HG03442 (cell line): ENCODE results near the gene NSMCE1.
A peak's percentile ranks its signal among the peaks of the same experiment; 100 is the strongest.
"Not testable (repeated sequence)": the region's sequence is repeated elsewhere in the genome, so short reads cannot be mapped to it uniquely, and the experiment has no call there.

Source experiments
- ATAC-seq: cut with Tn5 transposase; IDR thresholded peaks from one replicate; pipeline ENCODE4 v1.9.1; 2021; ENCODE audit warnings: mild to moderate bottlenecking, moderate library complexity; ENCODE audit not compliant: unreplicated experiment

NSMCE1 gene

DNA sequence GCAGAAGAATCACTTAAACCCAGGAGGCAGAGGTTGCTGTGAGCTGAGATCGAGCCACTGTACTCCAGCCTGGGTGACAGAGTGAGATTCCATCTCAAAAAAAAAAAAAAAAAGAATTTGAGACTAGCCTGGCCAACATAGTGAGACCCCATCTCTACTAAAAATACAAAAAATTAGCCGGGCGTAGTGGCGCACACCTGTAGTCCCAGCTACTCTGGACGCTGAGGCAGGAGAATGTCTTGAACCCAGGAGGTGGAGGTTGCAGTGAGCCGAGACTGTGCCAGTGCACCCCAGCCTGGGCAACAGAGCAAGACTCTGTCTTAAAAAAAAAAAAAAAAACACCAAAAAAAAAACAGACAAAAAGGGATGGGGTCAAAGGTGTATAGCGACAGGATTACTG lies 4.1 kb upstream of the NSMCE1 start:
- ATAC-seq = not testable (repeated sequence)

DNA sequence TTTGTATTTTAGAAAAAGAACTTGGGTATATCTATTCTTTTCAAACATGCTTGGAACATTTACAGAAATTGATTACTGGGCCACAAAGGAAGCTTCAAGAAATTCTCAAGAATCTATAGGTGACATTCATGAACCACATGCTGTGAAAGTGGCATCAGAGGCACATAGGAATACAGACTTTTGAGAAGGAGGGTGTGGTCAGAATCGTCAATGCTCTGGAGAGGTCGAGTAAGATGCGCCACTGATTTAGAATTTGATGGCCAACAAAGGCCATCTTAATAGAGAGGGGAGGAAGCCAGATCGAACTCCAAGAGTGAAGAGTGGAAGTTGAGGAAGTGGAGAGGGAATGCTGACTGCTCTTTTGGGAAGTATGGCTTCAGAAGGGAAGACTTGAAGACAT lies 3.5 kb upstream of the NSMCE1 start:
- no peak for ATAC-seq

DNA sequence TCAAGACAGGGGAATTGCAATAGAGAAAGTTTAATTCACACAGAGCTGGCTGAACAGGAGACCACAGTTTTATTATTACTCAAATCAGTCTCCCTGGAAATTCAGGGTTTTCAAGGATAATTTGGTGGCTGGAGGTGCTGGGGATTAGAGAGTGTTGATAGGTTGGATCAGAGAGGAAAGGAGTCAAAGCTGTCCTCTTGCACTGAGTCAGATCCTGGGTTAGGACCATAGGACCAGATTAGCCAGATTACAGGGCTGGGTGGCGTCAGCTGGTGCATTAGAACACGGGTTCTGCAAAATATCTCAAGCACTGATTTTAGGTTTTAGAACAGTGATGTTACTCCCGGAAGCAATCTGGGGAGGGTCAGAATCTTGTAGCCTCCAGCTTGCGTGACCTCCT lies 1.8 kb upstream of the NSMCE1 start:
- no peak for ATAC-seq

DNA sequence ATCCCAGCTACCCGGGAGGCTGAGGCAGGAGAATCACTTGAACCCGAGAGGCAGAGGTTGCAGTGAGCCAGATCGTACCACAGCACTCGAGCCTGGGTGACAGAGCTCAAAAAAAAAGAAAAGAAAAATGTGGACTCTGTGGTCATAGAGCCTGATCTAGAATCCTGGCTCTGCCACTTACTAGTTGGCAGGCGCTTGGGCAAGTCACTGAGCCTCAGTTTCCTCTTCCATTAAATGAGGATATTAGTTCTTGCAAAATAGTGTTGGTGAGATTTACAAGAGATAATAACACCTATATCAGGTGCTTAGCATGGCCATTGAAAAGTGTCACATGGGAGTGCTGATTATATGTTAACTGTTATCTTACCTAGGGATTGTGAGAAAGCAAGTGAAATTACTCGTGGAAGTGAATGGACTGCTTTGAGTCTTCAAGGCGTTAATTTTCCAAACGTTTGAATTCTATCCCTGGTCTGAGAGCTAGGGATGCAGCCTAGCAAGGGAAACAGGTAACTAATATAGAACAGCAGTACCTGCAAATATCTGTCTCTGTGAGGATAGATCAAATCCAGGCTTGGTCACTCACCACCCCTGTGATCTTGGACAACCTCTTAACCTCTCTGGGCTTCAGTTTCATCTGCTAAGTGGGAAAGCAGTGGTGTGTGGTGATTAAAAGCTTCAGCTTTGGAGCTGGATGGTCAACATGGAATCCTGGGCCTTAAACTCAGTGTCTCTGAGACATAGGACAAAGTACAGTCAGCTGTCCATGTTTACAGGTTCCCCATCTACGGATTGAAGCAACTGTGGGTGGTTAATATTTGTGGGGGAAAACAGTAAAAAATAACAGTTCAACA lies 953 bp upstream of the NSMCE1 start:
- no peak for ATAC-seq

GRCh38 chr16:27267037-27267677 lies 1.4 kb downstream of the NSMCE1 start:
- ATAC-seq = no peak

GRCh38 chr16:27265982-27266381 lies 2.6 kb downstream of the NSMCE1 start:
- no peak for ATAC-seq

DNA sequence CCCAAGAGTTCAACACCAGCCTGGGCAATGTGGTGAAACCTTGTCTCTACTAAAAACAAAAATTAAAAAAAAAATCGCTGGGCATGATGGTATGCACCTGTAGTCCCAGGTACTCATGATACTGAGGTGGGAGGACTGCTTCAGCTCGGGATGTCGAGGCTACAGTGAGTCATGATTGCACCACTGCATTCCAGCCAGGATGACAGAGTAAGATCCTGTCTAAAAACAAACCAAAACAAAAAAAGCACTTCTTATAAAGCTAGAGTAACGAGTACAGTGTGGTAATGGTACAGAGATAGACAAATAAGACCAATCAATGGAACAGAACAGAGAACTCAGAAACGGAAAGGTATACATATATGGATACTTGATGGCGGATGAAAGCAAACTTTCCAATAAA lies 4.4 kb downstream of the NSMCE1 start:
- ATAC-seq = no peak

GRCh38 chr16:27262904-27263423 lies 5.6 kb downstream of the NSMCE1 start:
- not testable (repeated sequence) for ATAC-seq

GRCh38 chr16:27259710-27260109 lies 8.9 kb downstream of the NSMCE1 start:
- ATAC-seq = no peak

DNA sequence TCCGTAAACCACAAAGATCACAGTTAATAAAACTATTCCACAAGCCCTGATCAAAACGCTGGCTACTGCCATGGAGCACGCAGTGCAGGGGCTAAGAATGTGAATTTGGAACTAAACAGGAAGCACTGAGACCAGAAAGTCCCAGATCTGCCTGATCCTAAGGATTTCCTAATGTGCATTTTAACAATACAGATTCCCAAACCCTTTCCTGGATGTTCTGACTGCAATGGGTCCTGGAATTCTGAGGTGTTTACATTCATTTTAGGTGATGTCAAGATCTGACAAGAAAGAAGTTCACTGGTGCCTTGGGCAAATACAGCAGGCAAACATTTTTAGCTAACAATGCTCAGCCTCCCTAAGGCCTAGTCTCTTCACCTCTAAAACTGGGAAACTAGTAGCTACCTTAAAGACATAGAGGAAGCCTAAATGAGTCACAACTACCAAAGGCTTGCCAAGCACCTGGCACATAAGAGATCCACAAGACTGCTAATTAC lies 10.3 kb downstream of the NSMCE1 start:
- ATAC-seq = no peak

- ATAC-seq = no peak
These were observed 11.3 kb downstream of the NSMCE1 start for GRCh38 chr16:27257271-27257670.

DNA sequence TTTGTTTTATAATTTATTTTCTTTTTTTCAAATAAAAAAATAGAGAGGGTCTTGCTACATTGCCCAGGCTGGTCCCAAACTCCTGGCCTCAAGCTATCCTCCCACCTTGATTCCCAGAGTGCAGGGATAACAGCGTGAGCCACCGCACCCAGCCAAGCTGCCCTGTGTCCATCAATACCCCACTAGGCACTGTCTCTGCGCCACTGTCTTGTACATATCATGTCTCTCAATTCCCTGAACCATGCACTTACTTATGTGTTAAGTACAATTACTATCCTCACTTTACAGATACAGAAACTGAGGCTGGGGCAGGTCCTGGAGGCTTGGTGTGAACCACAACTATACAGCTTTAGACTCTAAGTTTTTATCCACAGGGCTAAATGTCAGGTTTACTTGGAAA lies 11.7 kb downstream of the NSMCE1 start:
- ATAC-seq = no peak

- ATAC-seq = peak; percentile 77
These were observed 14.2 kb downstream of the NSMCE1 start for GRCh38 chr16:27254262-27254811.

- ATAC-seq = no peak
These were observed 15.0 kb downstream of the NSMCE1 start for GRCh38 chr16:27253526-27253930.

DNA sequence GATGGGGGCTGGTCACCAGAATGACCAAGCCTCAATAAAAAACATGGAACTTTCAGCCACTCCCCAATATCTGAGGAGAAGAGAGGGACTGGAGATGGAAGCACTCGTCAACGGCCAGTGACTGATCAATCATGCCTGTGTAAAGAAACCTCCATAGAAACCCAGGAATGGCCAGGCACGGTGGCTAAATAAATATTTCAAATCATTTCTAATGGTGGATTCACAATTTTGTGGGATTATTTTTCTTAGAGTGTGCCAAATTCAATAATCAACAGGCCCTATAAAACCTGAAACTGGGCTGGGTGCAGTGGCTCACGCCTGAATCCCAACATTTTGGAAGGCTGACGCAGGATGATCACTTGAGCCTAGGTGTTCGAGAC lies 16.4 kb downstream of the NSMCE1 start:
- no peak for ATAC-seq

GRCh38 chr16:27251541-27252205 lies 16.9 kb downstream of the NSMCE1 start:
- no peak for ATAC-seq

DNA sequence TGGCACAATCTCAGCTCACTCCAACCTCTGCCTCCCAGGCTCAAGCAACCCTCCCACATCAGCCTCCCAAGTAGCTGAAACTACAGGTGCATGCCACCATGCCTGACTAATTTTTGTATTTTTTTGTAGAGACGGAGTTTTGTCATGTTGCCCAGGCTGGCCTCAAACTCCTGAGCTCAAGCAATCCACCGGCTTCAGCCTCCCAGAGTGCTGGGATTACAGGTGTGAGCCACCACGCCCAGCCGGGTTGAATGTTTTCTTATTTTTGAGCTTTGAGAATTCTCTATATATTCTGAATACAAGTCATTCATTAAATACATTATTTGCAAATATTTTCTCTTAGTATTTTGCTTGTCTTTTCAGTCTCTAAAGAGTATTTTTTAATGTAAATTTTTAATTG lies 19.7 kb downstream of the NSMCE1 start:
- not testable (repeated sequence) for ATAC-seq

- no peak for ATAC-seq
These were observed 20.5 kb downstream of the NSMCE1 start for GRCh38 chr16:27248036-27248435.

DNA sequence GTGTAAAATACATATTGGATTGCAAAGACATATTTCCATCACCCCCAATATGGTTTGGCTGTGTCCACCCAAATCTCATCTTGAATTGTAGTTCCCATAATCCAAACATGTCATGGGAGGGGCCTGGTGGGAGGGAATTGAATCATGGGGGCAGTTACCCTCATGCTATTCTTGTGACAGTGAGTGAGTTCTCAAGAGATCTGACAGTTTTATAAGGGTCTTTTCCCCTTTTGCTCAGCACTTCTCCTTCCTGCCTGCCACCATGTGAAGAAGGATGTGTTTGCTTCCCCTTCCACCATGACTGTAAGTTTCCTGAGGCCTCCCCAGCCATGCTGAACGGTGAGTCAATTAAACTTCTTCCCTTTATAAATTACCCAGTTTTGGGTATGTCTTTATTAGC lies 21.5 kb downstream of the NSMCE1 start:
- not testable (repeated sequence) for ATAC-seq

GRCh38 chr16:27246439-27246838 lies 22.1 kb downstream of the NSMCE1 start:
- ATAC-seq = no peak
